HUES48 (cell line): ENCODE data around the gene KCNK4.
"Not testable (repeated sequence)": the region's sequence is repeated elsewhere in the genome, so short reads cannot be mapped to it uniquely, and the experiment has no call there.

Experiments
- H3K27ac ChIP-seq: one replicate; pipeline ENCODE4 v1.7.0; 2013; ENCODE audit warnings: low read depth, low read length, inconsistent platforms
- H3K27me3 ChIP-seq: 2 replicates; pipeline ENCODE4 v1.6.1; 2013; ENCODE audit warnings: mild to moderate bottlenecking, low read length; ENCODE audit not compliant: control insufficient read depth, insufficient read depth
- H3K36me3 ChIP-seq: 2 replicates; pipeline ENCODE4 v1.6.1; 2013; ENCODE audit warnings: low read length; ENCODE audit not compliant: control insufficient read depth, insufficient read depth
- H3K4me1 ChIP-seq: 2 replicates; pipeline ENCODE4 v1.6.1; 2013; ENCODE audit warnings: mild to moderate bottlenecking, low read length; ENCODE audit not compliant: control insufficient read depth, insufficient read depth
- H3K4me3 ChIP-seq: 2 replicates; pipeline ENCODE4 v1.5.1; 2013; ENCODE audit warnings: mild to moderate bottlenecking, low read depth, low read length
- H3K9ac ChIP-seq: 2 replicates; pipeline ENCODE4 v1.6.1; 2013; ENCODE audit warnings: mild to moderate bottlenecking, low read depth, low read length, moderate library complexity
- H3K9me3 ChIP-seq: 2 replicates; pipeline ENCODE4 v1.6.1; 2013; ENCODE audit warnings: low read length; ENCODE audit not compliant: control insufficient read depth, insufficient read depth

Gene KCNK4

GRCh38 chr11:64305075-64305690, 14.1 kb downstream of the KCNK4 start, which contains the start of gene ESRRA:
TSS of gene ESRRA (plus strand) at chr11:64305524. CDS start at chr11:64307180, 1,656 bp downstream.
- H3K4me1 ChIP-seq = peaks cover 14% of the 10 kb centered on the region; the same call in 1 of the 2 replicates
- H3K9me3 ChIP-seq = no peaks in the 10 kb centered on the region
- H3K36me3 ChIP-seq = peaks cover 9% of the 10 kb centered on the region
- H3K27me3 ChIP-seq = peaks cover 17% of the 10 kb centered on the region
- H3K27ac ChIP-seq = peak within 1 kb of the TSS; percentile 100
- peak within 1 kb of the TSS; percentile 87 for H3K9ac ChIP-seq
- H3K4me3 ChIP-seq = peak within 1 kb of the TSS; percentile 80

DNA sequence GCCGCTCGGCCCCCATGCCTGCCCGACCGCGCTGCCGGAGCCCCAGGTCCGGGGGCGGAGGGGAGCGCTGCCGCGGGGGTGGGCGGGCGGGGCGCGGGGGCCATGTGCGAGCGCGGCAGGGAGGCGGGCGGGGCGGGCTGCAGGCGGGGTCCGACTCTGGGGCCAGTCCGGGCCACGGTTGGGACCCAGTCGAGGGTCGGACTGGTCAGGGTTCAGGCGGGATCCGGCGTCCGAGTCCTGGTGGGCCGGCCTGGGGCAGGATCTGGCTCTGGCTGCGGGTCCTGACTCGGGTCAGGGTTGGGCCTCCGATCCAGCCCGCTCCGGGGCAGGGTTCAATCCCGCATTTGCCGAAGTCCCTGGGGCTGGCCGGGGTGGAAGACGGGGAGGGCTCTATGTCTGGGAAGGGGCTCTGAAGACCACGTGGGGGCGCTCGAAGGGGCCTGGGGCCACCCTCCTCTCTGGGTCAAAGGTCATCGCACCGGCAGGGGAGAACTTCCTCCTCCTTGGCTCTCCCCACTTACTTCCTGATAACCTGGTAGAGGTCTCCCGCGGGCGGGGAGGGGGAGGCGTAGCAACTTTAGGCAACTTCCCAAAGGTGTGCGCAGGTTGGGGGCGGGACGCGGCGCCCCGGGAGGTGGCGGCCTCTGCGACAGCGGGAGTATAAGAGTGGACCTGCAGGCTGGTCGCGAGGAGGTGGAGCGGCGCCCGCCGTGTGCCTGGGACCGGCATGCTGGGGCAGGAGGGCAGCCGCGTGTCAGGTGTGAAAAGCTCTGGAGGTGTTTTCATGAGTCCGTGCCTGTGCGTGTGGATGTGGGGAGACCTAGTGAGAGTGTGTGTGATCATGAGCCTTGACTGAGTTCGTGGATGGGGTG, 14.8 kb downstream of the KCNK4 start:
- Histone ChIP-seq H3K4me3 (peak overlapping the region; percentile 80), H3K27ac (peak overlapping the region; percentile 92), H3K9ac (peak overlapping the region; percentile 69), H3K36me3 (peaks cover 9% of the 10 kb centered on the region), H3K9me3 (no peaks in the 10 kb centered on the region), H3K27me3 (peaks cover 10% of the 10 kb centered on the region), H3K4me1 (peaks cover 11% of the 10 kb centered on the region; the same call in 1 of the 2 replicates)

- Histone ChIP-seq H3K27me3 (peaks cover 5% of the 10 kb centered on the region), H3K4me1 (peaks cover 11% of the 10 kb centered on the region; the same call in 1 of the 2 replicates), H3K27ac (peak overlapping the region; percentile 92), H3K36me3 (peaks cover 9% of the 10 kb centered on the region), H3K9me3 (no peaks in the 10 kb centered on the region), H3K4me3 (peak overlapping the region; percentile 80), H3K9ac (peak overlapping the region; percentile 61)
These were observed 15.4 kb downstream of the KCNK4 start for GRCh38 chr11:64306563-64306875.

DNA sequence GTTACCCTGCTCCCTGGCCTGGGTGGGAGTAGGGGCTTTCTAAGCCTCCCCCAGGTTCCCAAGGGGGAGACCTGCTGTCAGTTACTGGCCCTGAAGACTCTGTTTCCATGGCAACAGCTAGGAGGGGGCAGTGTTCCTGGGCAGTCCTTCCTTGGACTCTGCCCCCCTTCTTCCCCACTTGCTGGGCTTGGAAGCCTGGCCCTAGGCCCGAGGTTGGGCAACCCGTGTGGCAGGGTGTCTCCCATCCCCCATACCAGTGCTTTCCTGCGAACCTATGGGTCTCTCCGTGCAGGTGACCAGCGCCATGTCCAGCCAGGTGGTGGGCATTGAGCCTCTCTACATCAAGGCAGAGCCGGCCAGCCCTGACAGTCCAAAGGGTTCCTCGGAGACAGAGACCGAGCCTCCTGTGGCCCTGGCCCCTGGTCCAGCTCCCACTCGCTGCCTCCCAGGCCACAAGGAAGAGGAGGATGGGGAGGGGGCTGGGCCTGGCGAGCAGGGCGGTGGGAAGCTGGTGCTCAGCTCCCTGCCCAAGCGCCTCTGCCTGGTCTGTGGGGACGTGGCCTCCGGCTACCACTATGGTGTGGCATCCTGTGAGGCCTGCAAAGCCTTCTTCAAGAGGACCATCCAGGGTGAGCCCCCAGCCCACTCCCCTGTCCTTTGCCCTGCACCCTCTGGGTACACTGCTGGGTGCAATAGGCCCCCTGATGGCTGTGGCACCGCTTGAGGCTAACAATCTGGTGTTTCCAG, 15.9 kb downstream of the KCNK4 start:
- peaks cover 9% of the 10 kb centered on the region for H3K36me3 ChIP-seq
- H3K27me3 ChIP-seq = no peaks in the 10 kb centered on the region; the same call in 1 of the 2 replicates
- no peaks in the 10 kb centered on the region for H3K9me3 ChIP-seq
- H3K4me3 ChIP-seq = peak overlapping the region; percentile 80
- H3K4me1 ChIP-seq = peaks cover 11% of the 10 kb centered on the region; the same call in 1 of the 2 replicates
- H3K9ac ChIP-seq = peak overlapping the region; percentile 61; the same call in 1 of the 2 replicates
- H3K27ac ChIP-seq = peak overlapping the region; percentile 92

DNA sequence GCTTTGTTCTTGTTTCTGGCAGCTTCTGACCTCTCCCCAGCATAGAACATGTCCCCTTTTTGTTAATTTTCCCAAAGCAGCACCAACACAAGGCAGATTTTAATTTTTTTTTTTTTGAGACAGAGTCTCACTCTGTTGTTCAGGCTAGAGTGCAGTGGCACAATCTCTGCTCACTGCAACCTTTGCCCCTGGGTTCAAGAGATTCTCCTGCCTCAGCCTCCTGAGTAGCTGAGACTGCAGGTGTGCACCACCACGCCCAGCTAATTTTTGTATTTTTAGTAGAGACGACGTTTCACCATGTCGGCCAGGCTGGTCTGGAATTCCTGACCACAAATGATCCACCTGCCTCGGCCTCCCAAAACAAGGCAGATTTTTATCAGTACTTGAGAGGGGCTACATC, 16.7 kb downstream of the KCNK4 start:
- not testable (repeated sequence) for H3K9me3 ChIP-seq, H3K9ac ChIP-seq, H3K27me3 ChIP-seq, H3K27ac ChIP-seq, H3K4me3 ChIP-seq, H3K36me3 ChIP-seq
- peaks cover 11% of the 10 kb centered on the region; the same call in 1 of the 2 replicates for H3K4me1 ChIP-seq

GRCh38 chr11:64312947-64313346, 21.8 kb downstream of the KCNK4 start:
- no peak overlapping the region for H3K27ac ChIP-seq
- H3K9me3 ChIP-seq = no peaks in the 10 kb centered on the region
- no peaks in the 10 kb centered on the region for H3K27me3 ChIP-seq
- no peak overlapping the region for H3K4me3 ChIP-seq
- peaks cover 29% of the 10 kb centered on the region for H3K36me3 ChIP-seq
- 0 out of 2 replicates have a peak, but pooled peaks cover 5% of the 10 kb centered on the region for H3K4me1 ChIP-seq
- no peak overlapping the region for H3K9ac ChIP-seq

DNA sequence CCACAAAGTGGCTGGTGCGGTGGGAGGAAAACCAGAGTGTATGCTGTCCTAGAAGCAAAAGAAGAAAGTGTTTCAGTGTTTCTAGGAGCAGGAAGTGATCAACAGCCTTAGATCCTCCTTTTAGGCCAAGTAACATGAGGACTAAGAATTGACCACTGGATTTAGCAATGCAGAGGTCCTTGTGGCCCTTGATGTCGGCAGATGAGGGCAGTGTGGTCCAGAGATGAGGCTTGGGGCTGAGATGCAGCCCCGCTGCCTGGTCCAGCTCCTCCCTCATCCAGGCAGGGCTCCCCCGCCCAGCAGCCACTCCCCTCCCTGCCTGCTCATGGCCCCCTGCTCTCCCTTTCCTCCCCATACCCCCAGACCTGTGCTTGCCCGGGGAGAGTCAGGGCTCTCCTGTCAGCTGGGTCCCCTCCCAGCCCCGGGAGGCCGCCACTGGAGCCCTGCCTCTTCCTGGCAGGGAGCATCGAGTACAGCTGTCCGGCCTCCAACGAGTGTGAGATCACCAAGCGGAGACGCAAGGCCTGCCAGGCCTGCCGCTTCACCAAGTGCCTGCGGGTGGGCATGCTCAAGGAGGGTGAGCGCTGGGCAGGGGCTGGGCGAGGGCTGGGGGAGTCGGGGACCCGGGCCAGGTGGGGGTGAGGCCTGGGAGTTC, 22.5 kb downstream of the KCNK4 start:
- Histone ChIP-seq H3K36me3 (peaks cover 26% of the 10 kb centered on the region), H3K4me1 (0 out of 2 replicates have a peak, but pooled peaks cover 5% of the 10 kb centered on the region), H3K9me3 (no peaks in the 10 kb centered on the region), H3K9ac (no peak overlapping the region), H3K27me3 (no peaks in the 10 kb centered on the region), H3K4me3 (no peak overlapping the region), H3K27ac (no peak overlapping the region)

- Histone ChIP-seq H3K4me1 (peaks cover 10% of the 10 kb centered on the region), H3K9ac (no peak overlapping the region), H3K27ac (peak overlapping the region; percentile 28), H3K4me3 (no peak overlapping the region), H3K36me3 (peaks cover 26% of the 10 kb centered on the region), H3K9me3 (no peaks in the 10 kb centered on the region), H3K27me3 (no peaks in the 10 kb centered on the region)
These were observed 23.2 kb downstream of the KCNK4 start for GRCh38 chr11:64314146-64314804.

GRCh38 chr11:64314805-64315561, 23.9 kb downstream of the KCNK4 start:
- H3K27me3 ChIP-seq = no peaks in the 10 kb centered on the region
- H3K27ac ChIP-seq = peak overlapping the region; percentile 28
- peaks cover 31% of the 10 kb centered on the region for H3K36me3 ChIP-seq
- H3K9ac ChIP-seq = no peak overlapping the region
- peaks cover 14% of the 10 kb centered on the region for H3K4me1 ChIP-seq
- no peak overlapping the region for H3K4me3 ChIP-seq
- H3K9me3 ChIP-seq = no peaks in the 10 kb centered on the region
